HG03280 (cell line): ENCODE measurements around the gene NDUFC2.
"Not testable (repeated sequence)": the region's sequence is repeated elsewhere in the genome, so short reads cannot be mapped to it uniquely, and the experiment has no call there.

Experiments used
- ATAC-seq: cut with Tn5 transposase; IDR thresholded peaks from one replicate; pipeline ENCODE4 v1.9.1; 2021; ENCODE audit warnings: mild to moderate bottlenecking, moderate library complexity; ENCODE audit not compliant: unreplicated experiment

Gene NDUFC2

GRCh38 chr11:78031629-78032028 is 48.0 kb downstream of the NDUFC2 start:
- ATAC-seq = no peak

GRCh38 chr11:78030429-78031325 is 49.0 kb downstream of the NDUFC2 start:
- no peak for ATAC-seq

GRCh38 chr11:78028423-78028822 is 51.2 kb downstream of the NDUFC2 start:
- ATAC-seq = not testable (repeated sequence)

GRCh38 chr11:78027759-78028158 is 51.9 kb downstream of the NDUFC2 start:
- no peak for ATAC-seq

GRCh38 chr11:78025378-78025777 is 54.3 kb downstream of the NDUFC2 start:
- ATAC-seq = no peak

GRCh38 chr11:78023426-78023825 is 56.2 kb downstream of the NDUFC2 start:
- ATAC-seq = no peak

- ATAC-seq = no peak
These were observed 57.0 kb downstream of the NDUFC2 start, which contains the start of gene KCTD14 for GRCh38 chr11:78022397-78023396. TSS of gene KCTD14 (minus strand) at chr11:78023276. CDS start at chr11:78023249, 27 bp downstream.

- no peak for ATAC-seq
These were observed 58.1 kb downstream of the NDUFC2 start for GRCh38 chr11:78021611-78022010.

- no peak for ATAC-seq
These were observed 59.4 kb downstream of the NDUFC2 start for GRCh38 chr11:78020246-78020645.

GRCh38 chr11:78019808-78020207 is 59.9 kb downstream of the NDUFC2 start:
- ATAC-seq = no peak
